ENCODE measurements around the gene PABPC1L.

- TF ChIP-seq CTCF (IDR thresholded peaks at IDR 0.05) = no peak
- TF ChIP-seq EZH2 (IDR thresholded peaks at IDR 0.05) = no peak
- TF ChIP-seq EZH2phosphoT487 (IDR thresholded peaks at IDR 0.05) = no peak
Measured at GRCh38 chr20:44952731-44953130, 42.9 kb downstream of the PABPC1L start.

Data from neural progenitor cell (in vitro differentiated cells).